DND-41 (cell line): ENCODE results near the gene P2RY11.

Source experiments
- ATAC-seq: fragments of 200-7000 bp; cut with Tn5 transposase; 3 replicates; pipeline ENCODE4 v1.9.1; 2021; ENCODE audit warnings: low read depth; ENCODE audit not compliant: insufficient read depth
- DNase-seq: peaks from one replicate; pipeline ENCODE4 v3.0.0-alpha.2; 2020
- H2AFZ ChIP-seq: 2 replicates; pipeline ENCODE4 v1.6.0; 2012; ENCODE audit warnings: low read depth, low read length
- H3K27ac ChIP-seq: 2 replicates; pipeline ENCODE4 v1.5.1; 2012; ENCODE audit warnings: low read length, inconsistent platforms
- H3K27me3 ChIP-seq: fragments of 200-600 bp; sonication (generic); 2 replicates; pipeline ENCODE4 v1.6.0; 2012; ENCODE audit warnings: low read length, mild to moderate bottlenecking, inconsistent platforms; ENCODE audit not compliant: insufficient read depth, poor library complexity
- H3K36me3 ChIP-seq: 2 replicates; pipeline ENCODE4 v1.5.1; 2012; ENCODE audit warnings: low read length, inconsistent platforms; ENCODE audit not compliant: insufficient read depth
- H3K4me1 ChIP-seq: 2 replicates; pipeline ENCODE4 v1.5.1; 2012; ENCODE audit warnings: mild to moderate bottlenecking, low read length; ENCODE audit not compliant: insufficient read depth
- H3K4me2 ChIP-seq: 2 replicates; pipeline ENCODE4 v1.6.0; 2012; ENCODE audit warnings: mild to moderate bottlenecking, moderate library complexity, low read length, inconsistent platforms; ENCODE audit not compliant: insufficient read depth
- H3K4me3 ChIP-seq, 2 experiments: fragments of 200-600 bp in 1 of 2; shearing (Covaris generic) in 1 of 2; 2 replicates each; pipeline ENCODE4 v1.5.1; 2012 to 2016; ENCODE audit warnings: inconsistent platforms in 2 of 2, low read length in 2 of 2, mild to moderate bottlenecking in 2 of 2, low read depth in 1 of 2, moderate library complexity in 1 of 2
- H3K79me2 ChIP-seq: 2 replicates; pipeline ENCODE4 v1.6.0; 2012; ENCODE audit warnings: low read length, inconsistent platforms; ENCODE audit not compliant: insufficient read depth
- H3K9ac ChIP-seq: 2 replicates; pipeline ENCODE4 v1.6.0; 2012; ENCODE audit warnings: low read depth, mild to moderate bottlenecking, inconsistent platforms, low read length, moderate library complexity
- H3K9me3 ChIP-seq: 2 replicates; pipeline ENCODE4 v1.5.1; 2012; ENCODE audit warnings: low read length, moderate library complexity, mild to moderate bottlenecking, inconsistent platforms; ENCODE audit not compliant: insufficient read depth, severe bottlenecking
- H4K20me1 ChIP-seq: 2 replicates; pipeline ENCODE4 v1.6.0; 2012; ENCODE audit warnings: low read length; ENCODE audit not compliant: insufficient read depth
- EZH2 ChIP-seq: IDR thresholded peaks from 3 replicates; pipeline ENCODE4 v1.6.1; 2012; ENCODE audit warnings: borderline replicate concordance, low read depth, mild to moderate bottlenecking, moderate library complexity, low read length, inconsistent platforms; ENCODE audit not compliant: severe bottlenecking
- TF ChIP-seq, protein P1 (sequence below): IDR thresholded peaks from 2 replicates; pipeline ENCODE4 v1.5.1; 2012; ENCODE audit warnings: borderline replicate concordance, low read length, moderate library complexity, mild to moderate bottlenecking; ENCODE audit not compliant: poor library complexity, severe bottlenecking; ENCODE audit errors: extremely low read depth

The P2RY11 gene

DNA sequence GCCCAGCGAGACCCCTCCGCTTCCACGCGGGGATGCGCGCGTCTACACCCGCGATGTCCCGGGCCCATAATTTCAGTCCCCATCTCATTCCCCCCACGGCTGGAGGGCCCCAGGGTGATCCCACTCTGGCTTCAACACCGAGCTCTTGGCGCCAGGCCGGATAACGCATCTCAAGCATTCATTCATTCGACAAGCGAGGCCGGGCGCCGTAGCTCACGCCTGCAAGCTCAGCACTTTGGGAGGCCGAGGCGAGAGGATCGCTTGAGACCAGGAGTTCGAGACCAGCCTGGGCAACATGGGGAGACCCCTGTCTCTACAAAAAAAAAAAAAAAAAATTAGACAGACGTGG, 14.9 kb upstream of the P2RY11 start:
- H3K9ac ChIP-seq = no peak overlapping the region
- ATAC-seq (no peak), DNase-seq (no peak)
- no peak overlapping the region for H3K27ac ChIP-seq
- H3K4me2 ChIP-seq = no peak overlapping the region
- H2AFZ ChIP-seq = no peak overlapping the region
- no peak overlapping the region for H3K4me3 ChIP-seq
- 0 out of 2 replicates have a peak, but pooled peaks cover 3% of the 10 kb centered on the region for H4K20me1 ChIP-seq
- H3K9me3 ChIP-seq = no peaks in the 10 kb centered on the region
- H3K4me1 ChIP-seq = no peaks in the 10 kb centered on the region
- H3K27me3 ChIP-seq = no peaks in the 10 kb centered on the region
- H3K79me2 ChIP-seq = no peaks in the 10 kb centered on the region
- TF ChIP-seq, protein P1, sequence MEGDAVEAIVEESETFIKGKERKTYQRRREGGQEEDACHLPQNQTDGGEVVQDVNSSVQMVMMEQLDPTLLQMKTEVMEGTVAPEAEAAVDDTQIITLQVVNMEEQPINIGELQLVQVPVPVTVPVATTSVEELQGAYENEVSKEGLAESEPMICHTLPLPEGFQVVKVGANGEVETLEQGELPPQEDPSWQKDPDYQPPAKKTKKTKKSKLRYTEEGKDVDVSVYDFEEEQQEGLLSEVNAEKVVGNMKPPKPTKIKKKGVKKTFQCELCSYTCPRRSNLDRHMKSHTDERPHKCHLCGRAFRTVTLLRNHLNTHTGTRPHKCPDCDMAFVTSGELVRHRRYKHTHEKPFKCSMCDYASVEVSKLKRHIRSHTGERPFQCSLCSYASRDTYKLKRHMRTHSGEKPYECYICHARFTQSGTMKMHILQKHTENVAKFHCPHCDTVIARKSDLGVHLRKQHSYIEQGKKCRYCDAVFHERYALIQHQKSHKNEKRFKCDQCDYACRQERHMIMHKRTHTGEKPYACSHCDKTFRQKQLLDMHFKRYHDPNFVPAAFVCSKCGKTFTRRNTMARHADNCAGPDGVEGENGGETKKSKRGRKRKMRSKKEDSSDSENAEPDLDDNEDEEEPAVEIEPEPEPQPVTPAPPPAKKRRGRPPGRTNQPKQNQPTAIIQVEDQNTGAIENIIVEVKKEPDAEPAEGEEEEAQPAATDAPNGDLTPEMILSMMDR = no peak
- TF ChIP-seq EZH2 = no peak
- peaks cover 2% of the 10 kb centered on the region; the same call in 1 of the 2 replicates for H3K36me3 ChIP-seq

DNA sequence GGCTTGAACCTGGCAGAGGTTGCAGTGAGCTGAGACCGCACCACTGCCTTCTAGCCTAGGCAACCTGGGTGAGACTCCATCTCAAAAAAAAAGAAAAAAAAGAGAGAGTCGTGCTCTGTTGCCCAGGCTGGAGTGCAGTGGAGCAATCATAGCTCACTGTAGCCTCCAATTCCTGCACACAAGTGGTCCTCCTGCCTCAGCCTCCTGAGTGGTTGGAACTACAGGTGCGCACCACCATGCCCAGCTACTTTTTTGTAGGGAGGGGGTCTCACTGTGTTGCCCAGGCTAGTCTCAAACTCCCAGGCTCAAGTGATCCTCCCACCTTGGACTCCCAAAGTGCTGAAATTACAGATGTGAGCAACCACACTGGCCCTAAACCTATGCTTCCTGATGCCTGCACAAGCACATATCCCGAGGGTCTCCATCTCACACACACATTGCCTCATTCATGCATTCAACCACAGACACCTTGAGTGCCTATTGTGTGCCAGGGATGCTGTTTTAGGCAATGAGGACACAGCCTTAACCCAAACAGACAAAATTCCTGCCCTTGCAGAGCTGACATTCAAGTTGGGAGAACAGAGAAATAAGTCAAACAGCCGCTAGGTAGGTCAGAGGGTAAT, 11.2 kb upstream of the P2RY11 start:
- Histone ChIP-seq H3K4me1 (no peaks in the 10 kb centered on the region), H3K4me3 (no peak overlapping the region), H3K9ac (no peak overlapping the region), H3K79me2 (no peaks in the 10 kb centered on the region), H3K4me2 (no peak overlapping the region), H3K36me3 (no peaks in the 10 kb centered on the region), H4K20me1 (no peaks in the 10 kb centered on the region), H3K27me3 (no peaks in the 10 kb centered on the region), H3K9me3 (no peaks in the 10 kb centered on the region), H2AFZ (no peak overlapping the region), H3K27ac (no peak overlapping the region)
- ATAC-seq = no peak
- DNase-seq = no peak
- TF ChIP-seq, protein P1 = no peak
- TF ChIP-seq EZH2 = no peak

DNA sequence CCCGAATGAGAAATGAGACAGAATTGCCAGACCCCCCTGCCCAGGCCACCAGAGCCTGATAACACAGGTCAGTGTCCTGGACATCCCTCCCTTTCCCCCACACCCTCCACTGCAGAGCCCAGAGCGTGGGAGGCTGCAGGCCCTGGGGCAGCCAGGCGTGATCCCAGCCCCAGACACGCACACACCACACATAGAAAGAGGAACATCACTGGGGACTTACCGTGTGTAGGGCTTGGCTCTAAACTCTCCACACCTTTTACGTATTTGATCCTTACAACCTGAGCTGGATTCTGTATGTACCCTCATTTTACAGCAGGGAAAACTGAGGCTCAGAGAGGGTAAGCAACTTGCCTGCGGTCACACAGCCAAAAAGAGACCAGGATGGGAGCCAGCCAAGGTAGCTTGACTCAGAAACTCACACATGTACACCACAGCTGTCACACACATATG, 8.7 kb upstream of the P2RY11 start:
- H3K4me2 ChIP-seq = no peak overlapping the region
- no peak overlapping the region for H2AFZ ChIP-seq
- TF ChIP-seq, protein P1 = no peak
- TF ChIP-seq EZH2 = no peak

More for the DNA sequence above, 8.7 kb upstream of the P2RY11 start:
- H3K9ac ChIP-seq = no peak overlapping the region
- no peaks in the 10 kb centered on the region for H3K9me3 ChIP-seq
- no peak for ATAC-seq
- H3K27ac ChIP-seq = no peak overlapping the region
- DNase-seq = no peak
- H4K20me1 ChIP-seq = peaks cover 7% of the 10 kb centered on the region
- H3K4me1 ChIP-seq = peaks cover 16% of the 10 kb centered on the region
- H3K36me3 ChIP-seq = peaks cover 13% of the 10 kb centered on the region
- H3K4me3 ChIP-seq = no peak overlapping the region
- H3K79me2 ChIP-seq = peaks cover 19% of the 10 kb centered on the region
- no peaks in the 10 kb centered on the region for H3K27me3 ChIP-seq
